ENCODE measurements around the gene CRYBB3. TPM values are rescaled to one million over a fixed set of nuclear protein-coding genes. Genes with fewer than 3 reads are reported as not detected.
"Not testable (repeated sequence)": the region's sequence is repeated elsewhere in the genome, so short reads cannot be mapped to it uniquely, and the experiment has no call there.

The CRYBB3 gene
- polyA plus RNA-seq, 1 experiment = not detected

GRCh38 chr22:25236417-25236816, 36.8 kb downstream of the CRYBB3 start:
- Histone ChIP-seq H3K9me3 (ENCODE audit: control insufficient read depth, insufficient read depth, low read length) (no peaks in the 10 kb centered on the region; the same call in 1 of the 2 replicates), H3K27me3 (ENCODE audit: control insufficient read depth, insufficient read depth, low read length) (no peaks in the 10 kb centered on the region), H3K27ac (ENCODE audit: low read depth, low read length) (no peak overlapping the region), H3K4me3 (ENCODE audit: low read depth, low read length) (no peak overlapping the region)
- ChIA-PET CTCF (interaction anchor here (0.8 kb wide), 1 partner anchor 537 kb away, joined by 3 read pairs; no protein-coding TSS in a partner anchor), POLR2A (no interaction called here)
- no peak for DNase-seq (ENCODE audit: low read depth, low spot score)
- no peak for TF ChIP-seq CTCF (IDR thresholded peaks at IDR 0.05; ENCODE audit: low read depth, low read length)

- DNase-seq (ENCODE audit: low read depth, low spot score) = no peak
- no peaks in the 10 kb centered on the region; the same call in 1 of the 2 replicates for H3K9me3 ChIP-seq (ENCODE audit: control insufficient read depth, insufficient read depth, low read length)
- CTCF ChIA-PET = no interaction called here
- TF ChIP-seq CTCF (IDR thresholded peaks at IDR 0.05; ENCODE audit: low read depth, low read length) = no peak
- no peaks in the 10 kb centered on the region for H3K27me3 ChIP-seq (ENCODE audit: control insufficient read depth, insufficient read depth, low read length)
- POLR2A ChIA-PET = no interaction called here
- no peak overlapping the region for H3K27ac ChIP-seq (ENCODE audit: low read depth, low read length)
- no peak overlapping the region for H3K4me3 ChIP-seq (ENCODE audit: low read depth, low read length)
Measured at GRCh38 chr22:25237503-25237902, 37.8 kb downstream of the CRYBB3 start.

GRCh38 chr22:25238058-25238457, 38.4 kb downstream of the CRYBB3 start:
- H3K4me3 ChIP-seq (ENCODE audit: low read depth, low read length); DNase-seq (ENCODE audit: low read depth, low spot score); H3K27ac ChIP-seq (ENCODE audit: low read depth, low read length); POLR2A ChIA-PET; CTCF ChIA-PET; H3K27me3 ChIP-seq (ENCODE audit: control insufficient read depth, insufficient read depth, low read length); H3K9me3 ChIP-seq (ENCODE audit: control insufficient read depth, insufficient read depth, low read length): not testable (repeated sequence)

- H3K27me3 ChIP-seq (ENCODE audit: control insufficient read depth, insufficient read depth, low read length); POLR2A ChIA-PET; CTCF ChIA-PET; H3K4me3 ChIP-seq (ENCODE audit: low read depth, low read length); H3K27ac ChIP-seq (ENCODE audit: low read depth, low read length); H3K9me3 ChIP-seq (ENCODE audit: control insufficient read depth, insufficient read depth, low read length); DNase-seq (ENCODE audit: low read depth, low spot score): not testable (repeated sequence)
Measured at GRCh38 chr22:25255169-25255568, 55.5 kb downstream of the CRYBB3 start.

Small RNA genes lying within 50 kb of the gene (small RNA-seq; reads per million reads assigned to genes)
- gene Z99916.2 (ENCODE audit: insufficient read length, low read depth) = not detected

Other genes with a start within 250 kb of the CRYBB3 start
- gene KIAA1671, start 247.1 kb upstream of the CRYBB3 start, polyA plus RNA-seq (2011; rRNA removed) = 0.01 and 0.02 TPM in 2 replicates
- 1.7 and 2.7 TPM in 2 replicates for gene CRYBB2, start 19.8 kb downstream of the CRYBB3 start, polyA plus RNA-seq (2011; rRNA removed)

Data from AG04450 (cell line).